ENCODE results near the gene NDE1.
"Not testable (repeated sequence)": the region's sequence is repeated elsewhere in the genome, so short reads cannot be mapped to it uniquely, and the experiment has no call there.

Gene NDE1

GRCh38 chr16:15701367-15701766 is 51.3 kb downstream of the NDE1 start:
- DNase-seq (ENCODE audit: low read depth), result no peak

GRCh38 chr16:15701975-15702970 is 52.2 kb downstream of the NDE1 start:
- DNase-seq (ENCODE audit: low read depth), result no peak

GRCh38 chr16:15703029-15703736 is 53.1 kb downstream of the NDE1 start:
- no peak for DNase-seq (ENCODE audit: low read depth)

DNA sequence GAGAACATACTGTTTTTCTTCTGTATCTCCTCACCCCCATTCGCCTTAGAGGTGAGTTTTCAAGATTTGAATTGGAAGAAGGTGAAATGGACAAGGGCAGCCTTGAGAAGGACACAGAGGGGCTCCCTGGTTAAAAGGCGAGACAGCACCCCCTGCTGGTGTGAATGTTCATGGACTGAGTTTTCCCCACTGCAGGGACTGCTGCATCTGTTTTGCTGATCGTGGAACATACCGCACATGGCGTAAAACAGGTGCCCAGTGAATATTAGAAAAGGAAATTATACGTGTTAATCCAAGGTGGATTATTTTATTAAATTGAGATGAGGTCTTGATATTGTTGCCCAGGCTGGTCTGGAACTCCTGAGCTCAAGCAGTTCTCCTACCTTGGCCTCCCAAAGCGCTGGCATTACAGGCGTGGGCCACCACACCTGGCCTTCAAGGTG is 54.5 kb downstream of the NDE1 start:
- peak; percentile 70 for DNase-seq (ENCODE audit: low read depth)

GRCh38 chr16:15705064-15705565 is 55.1 kb downstream of the NDE1 start:
- no peak for DNase-seq (ENCODE audit: low read depth)

DNA sequence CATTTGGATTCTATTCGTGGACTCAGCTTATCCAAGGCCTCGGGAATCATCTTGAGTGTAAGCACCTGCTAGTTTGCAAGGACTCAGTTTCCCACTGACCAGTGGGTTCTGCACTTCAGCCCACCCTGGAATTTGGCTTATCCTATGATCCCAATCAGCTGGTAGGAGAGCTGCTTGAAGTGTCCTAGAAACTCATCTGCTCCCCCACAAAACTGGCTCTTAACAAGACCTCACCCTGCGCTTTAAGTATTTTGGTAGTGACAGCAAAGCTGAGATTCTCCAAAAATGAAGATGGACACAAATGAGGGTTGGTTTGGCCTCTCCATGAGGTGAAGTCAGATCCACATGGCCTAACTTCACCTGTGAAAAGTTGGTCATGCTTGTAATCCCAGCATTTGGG is 57.3 kb downstream of the NDE1 start:
- no peak for DNase-seq (ENCODE audit: low read depth)

DNA sequence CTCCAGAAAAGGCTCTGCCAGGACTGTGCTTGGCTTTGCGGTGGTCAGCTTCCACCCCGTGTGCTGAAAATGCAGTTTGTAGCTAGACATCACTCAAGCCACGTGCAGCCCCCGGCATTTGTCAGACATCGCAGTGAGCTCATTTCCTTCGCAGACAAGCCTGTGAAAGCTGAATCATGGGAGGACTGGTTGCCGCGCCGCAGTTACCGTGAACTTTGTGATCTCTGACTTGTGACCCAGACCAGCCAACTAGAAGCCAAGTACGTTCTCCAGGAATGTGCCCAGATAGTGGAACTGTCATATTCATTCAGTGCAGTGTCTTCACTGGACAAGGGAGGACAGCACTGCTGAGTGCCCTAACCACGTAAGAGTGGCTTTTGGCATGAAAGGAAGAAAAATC is 58.1 kb downstream of the NDE1 start:
- no peak for DNase-seq (ENCODE audit: low read depth)

DNA sequence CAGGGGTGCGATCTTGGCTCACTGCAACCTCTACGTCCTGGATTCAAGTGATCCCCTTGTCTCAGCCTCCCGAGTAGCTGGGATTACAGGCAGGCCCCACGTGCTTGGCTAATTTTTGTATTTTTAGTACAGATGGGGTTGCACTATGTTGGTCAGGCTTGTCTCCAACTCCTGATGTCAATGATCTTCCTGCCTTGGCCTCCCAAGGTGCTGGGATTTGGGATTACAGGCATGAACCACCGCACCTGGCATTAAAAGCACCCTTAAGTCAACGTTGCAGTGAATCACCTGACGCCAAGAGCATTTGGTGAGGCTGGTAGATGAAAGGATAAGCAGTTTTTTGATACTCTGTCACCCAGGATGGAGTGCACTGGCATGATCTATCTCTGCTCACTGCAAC is 59.0 kb downstream of the NDE1 start:
- no peak for DNase-seq (ENCODE audit: low read depth)

DNA sequence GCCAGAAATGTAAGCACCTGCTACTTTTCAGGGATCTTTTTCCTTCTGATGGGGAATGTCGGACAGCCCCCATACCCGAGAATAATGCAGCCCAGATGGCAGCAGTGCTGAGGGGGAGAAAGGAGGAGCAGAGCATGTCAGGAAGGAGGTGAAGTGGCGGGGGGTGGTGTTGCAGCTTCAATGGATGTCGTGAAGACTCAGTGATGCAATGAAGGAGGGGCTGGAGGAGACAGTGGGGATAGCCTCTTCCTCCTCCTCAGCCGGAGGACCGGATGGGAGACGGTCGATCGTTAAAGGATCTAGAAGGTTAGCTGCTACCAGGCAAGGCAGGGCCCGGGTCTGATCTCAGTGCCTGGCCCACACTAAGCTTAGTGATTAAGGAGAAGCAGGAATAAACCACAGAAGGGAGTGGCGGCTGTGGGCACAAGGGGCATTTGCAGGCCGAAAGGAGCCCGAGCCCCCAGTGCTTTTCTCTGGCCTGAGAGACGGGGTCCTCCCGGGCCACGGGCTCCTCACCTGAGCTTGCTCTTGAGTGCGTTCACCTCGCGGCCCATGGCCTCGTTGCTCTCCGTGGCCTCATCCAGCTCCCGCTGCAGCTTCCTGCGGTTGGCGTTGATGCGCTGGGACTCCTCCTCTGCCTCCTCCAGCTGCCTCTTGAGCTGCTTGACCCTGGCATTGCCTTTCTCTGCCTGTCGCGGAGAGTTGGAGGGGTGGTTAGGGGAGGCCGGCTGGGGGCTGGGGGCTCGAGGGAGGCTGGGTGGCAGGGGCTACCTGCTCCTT is 64.5 kb downstream of the NDE1 start:
- DNase-seq (ENCODE audit: low read depth), result no peak

DNA sequence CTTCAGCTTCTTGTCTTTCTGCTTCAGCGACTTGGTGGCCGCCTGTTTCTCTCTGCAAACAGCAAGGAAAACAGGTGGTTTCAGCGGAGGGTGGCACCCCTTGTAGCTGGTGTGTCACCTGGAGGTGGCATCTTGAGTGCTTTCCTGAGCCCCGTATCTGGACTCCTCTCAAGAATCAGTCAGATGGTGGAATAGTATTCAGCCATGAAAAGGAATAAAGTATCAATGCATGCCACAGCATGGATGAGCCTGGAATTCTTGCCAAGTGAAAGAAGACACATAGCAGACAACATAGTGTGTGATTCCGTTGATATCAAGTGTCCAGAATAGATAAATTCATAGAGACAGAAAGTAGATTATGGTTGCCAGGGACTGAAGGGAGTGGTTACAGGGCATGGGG is 65.2 kb downstream of the NDE1 start:
- no peak for DNase-seq (ENCODE audit: low read depth)

DNA sequence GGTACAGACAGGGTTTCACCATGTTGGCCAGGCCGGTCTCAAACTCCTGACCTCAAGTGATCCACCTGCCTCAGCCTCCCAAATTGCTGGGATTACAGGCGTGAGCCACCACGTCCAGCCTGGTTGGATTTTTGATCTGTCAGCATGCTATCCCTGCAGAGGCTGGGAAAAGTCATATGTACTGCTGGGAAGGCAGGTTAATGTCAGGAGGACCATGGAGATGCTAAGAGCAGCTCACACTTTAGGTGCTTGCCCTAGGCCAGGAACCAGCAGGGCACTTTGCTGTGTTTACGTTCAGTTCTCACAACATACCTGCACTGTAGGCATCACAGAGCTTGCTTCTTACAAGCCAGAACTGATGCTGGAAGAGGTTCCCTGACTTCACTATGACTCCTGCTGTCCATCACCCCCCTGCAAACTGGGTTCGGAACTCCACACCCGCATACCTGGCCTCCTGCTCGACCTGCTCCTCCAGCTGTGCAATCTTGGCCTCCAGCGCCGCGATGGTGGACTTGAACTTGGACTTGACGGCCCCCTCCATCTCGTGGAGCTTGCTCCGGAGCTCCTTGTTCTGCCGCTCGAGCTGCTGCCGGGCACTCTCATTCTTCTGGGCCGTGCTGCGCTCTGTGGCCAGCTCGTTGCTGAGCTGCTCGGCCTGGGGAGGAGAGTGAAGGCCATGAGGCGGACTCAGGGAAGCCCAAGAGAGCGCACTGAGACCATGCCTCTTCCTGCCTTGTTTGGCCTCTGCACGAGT is 66.8 kb downstream of the NDE1 start:
- no peak for DNase-seq (ENCODE audit: low read depth)

- no peak for DNase-seq (ENCODE audit: low read depth)
Measured at GRCh38 chr16:15721018-15721417, 71.0 kb downstream of the NDE1 start.

DNA sequence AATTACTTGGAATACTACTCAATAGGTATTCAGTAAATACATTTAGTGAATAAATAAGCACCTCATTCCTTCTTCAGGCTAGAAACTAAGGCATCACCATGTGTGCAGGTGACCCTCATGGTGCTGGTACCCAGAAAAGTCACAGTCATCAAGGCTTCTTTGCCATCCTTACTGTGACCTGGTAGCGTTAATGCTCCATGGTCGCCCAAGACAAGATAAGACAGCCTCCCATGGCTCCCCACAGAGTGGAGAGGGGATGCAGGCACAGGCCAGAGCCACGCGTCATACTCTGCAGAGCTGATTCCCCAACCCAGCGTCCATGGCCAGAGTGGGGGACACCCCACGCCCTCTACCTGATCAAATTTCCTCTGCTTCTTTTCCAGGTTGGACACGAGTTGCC is 73.8 kb downstream of the NDE1 start:
- DNase-seq (ENCODE audit: low read depth), result no peak

GRCh38 chr16:15725641-15726240 is 75.7 kb downstream of the NDE1 start:
- DNase-seq (ENCODE audit: low read depth), result no peak

GRCh38 chr16:15726715-15727114 is 76.7 kb downstream of the NDE1 start:
- DNase-seq (ENCODE audit: low read depth), result no peak

DNA sequence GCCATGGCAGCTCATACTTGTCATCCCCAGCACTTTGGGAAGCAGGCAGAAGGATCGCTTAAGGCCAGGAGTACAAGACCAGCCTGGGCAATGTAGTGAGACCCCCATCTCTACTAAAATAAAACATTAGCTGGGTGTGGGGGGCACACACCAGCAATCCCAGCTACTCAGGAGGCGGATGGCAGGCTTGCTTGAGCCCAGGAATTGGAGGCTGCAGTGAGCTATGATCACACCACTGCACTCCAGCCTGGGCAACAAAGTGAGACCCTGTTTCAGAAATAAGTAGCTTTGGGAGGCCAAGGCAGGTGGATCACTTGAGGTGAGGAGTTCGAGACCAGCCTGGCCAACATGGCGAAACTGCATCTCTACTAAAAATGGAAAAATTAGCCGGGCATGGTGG is 77.7 kb downstream of the NDE1 start:
- DNase-seq (ENCODE audit: low read depth), result not testable (repeated sequence)

- no peak for DNase-seq (ENCODE audit: low read depth)
Measured at GRCh38 chr16:15729152-15729551, 79.1 kb downstream of the NDE1 start.

GRCh38 chr16:15732416-15732815 is 82.4 kb downstream of the NDE1 start:
- no peak for DNase-seq (ENCODE audit: low read depth)

DNA sequence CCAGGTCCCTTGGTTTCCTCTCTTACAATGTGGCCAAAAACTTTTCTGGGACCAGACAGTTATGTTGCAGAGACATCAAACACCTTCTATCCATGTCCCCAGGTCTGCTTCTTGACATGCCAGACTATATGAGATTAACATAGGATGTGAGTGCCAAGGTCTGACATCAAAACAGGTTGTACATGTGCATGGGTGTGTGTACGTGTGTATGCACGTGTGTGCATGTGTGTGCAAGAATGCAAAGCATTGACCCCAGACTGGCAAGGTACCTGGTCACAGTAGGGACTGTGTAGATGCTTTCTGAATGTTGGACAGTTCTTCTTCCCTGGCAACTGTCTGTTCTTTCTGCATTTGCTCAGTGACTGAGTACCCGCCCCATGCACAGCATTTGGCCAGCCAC is 85.6 kb downstream of the NDE1 start:
- no peak for DNase-seq (ENCODE audit: low read depth)

GRCh38 chr16:15736529-15736928 is 86.5 kb downstream of the NDE1 start:
- DNase-seq (ENCODE audit: low read depth), result no peak

- no peak for DNase-seq (ENCODE audit: low read depth)
Measured at GRCh38 chr16:15737140-15737644, 87.1 kb downstream of the NDE1 start.
